PC-3 (cell line): ENCODE results near the gene ZNF92. TPM values are rescaled to one million over a fixed set of nuclear protein-coding genes. Genes with fewer than 3 reads are reported as not detected.
A peak's percentile ranks its signal among the peaks of the same experiment; 100 is the strongest.
"Not testable (repeated sequence)": the region's sequence is repeated elsewhere in the genome, so short reads cannot be mapped to it uniquely, and the experiment has no call there.

Experiments used
- ATAC-seq: fragments of 200-7000 bp; cut with Tn5 transposase; 2 replicates; pipeline ENCODE4 v1.9.1; 2020; ENCODE audit warnings: mild to moderate bottlenecking, moderate library complexity
- BruUV-seq: library from RNA; stranded (reverse); fragments of 400-500 nt; replicated peaks from 2 replicates; lab custom pipeline; 2021; lab: Mats Ljungman, UMichigan
- CTCF ChIA-PET: fragments of 300-600 bp; sonication (Branson Sonifier 250); formaldehyde crosslinking; loops from one replicate; lab custom pipeline; 2022; ENCODE audit warnings: antibody characterized with exemption; lab: Charles Lee
- POLR2A ChIA-PET: fragments of 300-600 bp; sonication (Branson Sonifier 250); formaldehyde crosslinking; loops from one replicate; lab custom pipeline; 2022; ENCODE audit warnings: antibody characterized with exemption; ENCODE audit not compliant: unreplicated experiment; lab: Charles Lee
- DNase-seq: peaks from one replicate; pipeline ENCODE4 v3.0.0-alpha.2; 2015
- H2AFZ ChIP-seq: fragments of 300-600 bp; sonication (generic); 2 replicates; pipeline ENCODE4 v1.6.0; 2016; ENCODE audit warnings: antibody characterized with exemption, low read length
- H3F3A ChIP-seq: fragments of 300-600 bp; sonication (generic); one replicate; pipeline ENCODE4 v1.6.0; 2017; ENCODE audit warnings: antibody characterized with exemption, low read length, control low read depth, mild to moderate bottlenecking; ENCODE audit not compliant: unreplicated experiment
- H3K27ac ChIP-seq: fragments of 300-600 bp; sonication (generic); 2 replicates; pipeline ENCODE4 v1.5.1; 2016; ENCODE audit warnings: mild to moderate bottlenecking, low read length
- H3K27me3 ChIP-seq: fragments of 300-600 bp; sonication (generic); 2 replicates; pipeline ENCODE4 v1.6.1; 2016; ENCODE audit warnings: low read length, mixed read lengths
- H3K36me3 ChIP-seq: fragments of 300-600 bp; sonication (generic); 2 replicates; pipeline ENCODE4 v1.6.1; 2016; ENCODE audit warnings: low read depth, mixed run types, low read length, mixed read lengths
- H3K4me1 ChIP-seq: fragments of 300-600 bp; sonication (generic); 2 replicates; pipeline ENCODE4 v1.5.1; 2016; ENCODE audit warnings: low read length; ENCODE audit not compliant: insufficient read depth
- H3K4me2 ChIP-seq: fragments of 300-600 bp; sonication (generic); 2 replicates; pipeline ENCODE4 v1.6.0; 2016; ENCODE audit warnings: low read length
- H3K4me3 ChIP-seq: fragments of 300-600 bp; sonication (generic); 2 replicates; pipeline ENCODE4 v1.5.1; 2016; ENCODE audit warnings: mild to moderate bottlenecking, low read length, mixed read lengths
- H3K79me2 ChIP-seq: fragments of 300-600 bp; sonication (generic); 2 replicates; pipeline ENCODE4 v1.6.1; 2017; ENCODE audit warnings: low read length, mixed read lengths
- H3K9ac ChIP-seq: fragments of 300-600 bp; sonication (generic); 2 replicates; pipeline ENCODE4 v1.6.0; 2016; ENCODE audit warnings: mild to moderate bottlenecking, low read length
- H3K9me2 ChIP-seq: fragments of 300-600 bp; sonication (generic); replicated peaks from 2 replicates; pipeline ENCODE4 v1.6.1; 2016; ENCODE audit warnings: mixed run types, low read length, mixed read lengths
- H3K9me3 ChIP-seq: fragments of 300-600 bp; sonication (generic); 2 replicates; pipeline ENCODE4 v1.6.1; 2016; ENCODE audit warnings: low read length, mixed read lengths
- H4K20me1 ChIP-seq: fragments of 300-600 bp; sonication (generic); 2 replicates; pipeline ENCODE4 v1.6.1; 2016; ENCODE audit warnings: low read length, mixed read lengths
- CTCF ChIP-seq: fragments of 300-600 bp; sonication (generic); conservative IDR thresholded peaks from 2 replicates; pipeline ENCODE4 v1.5.1; 2017; ENCODE audit warnings: antibody characterized with exemption, low read depth, mild to moderate bottlenecking, low read length
- EZH2 ChIP-seq: fragments of 300-600 bp; sonication (generic); IDR thresholded peaks from one replicate; pipeline ENCODE4 v1.6.1; 2017; ENCODE audit warnings: antibody characterized with exemption, mild to moderate bottlenecking, low read length; ENCODE audit not compliant: unreplicated experiment
- EZH2phosphoT487 ChIP-seq: fragments of 300-600 bp; sonication (generic); IDR thresholded peaks from 2 replicates; pipeline ENCODE4 v1.6.1; 2018; ENCODE audit warnings: mild to moderate bottlenecking, antibody characterized with exemption, low read length, borderline replicate concordance
- intact Hi-C: fragments of 100-400 bp; cut with micrococcal nuclease; formaldehyde crosslinking; loops from 2 replicates; pipeline ENCODE4 v1.9.0; 2023
- total RNA-seq: library from RNA; depleted of rRNA; stranded (reverse); fragments of >200 nt; gene quantifications from 2 replicates; pipeline ENCODE4 v1.2.3, GENCODE V29; 2014

The ZNF92 gene
- total RNA-seq, 1 experiment from 2014 or later, result 7.6 TPM

GRCh38 chr7:65387891-65388290 is 14.2 kb downstream of the ZNF92 start:
- Histone ChIP-seq H3K4me2 (no peak overlapping the region), H3K27me3 (no peaks in the 10 kb centered on the region), H2AFZ (no peak overlapping the region), H3K4me1 (no peaks in the 10 kb centered on the region), H3K9ac (no peak overlapping the region), H3F3A (no peaks in the 10 kb centered on the region), H3K79me2 (peaks cover 76% of the 10 kb centered on the region), H4K20me1 (peaks cover 19% of the 10 kb centered on the region), H3K27ac (no peak overlapping the region), H3K36me3 (peaks cover 35% of the 10 kb centered on the region), H3K9me2 (no peaks in the 10 kb centered on the region), H3K9me3 (no peaks in the 10 kb centered on the region), H3K4me3 (no peak overlapping the region)
- intact Hi-C loops, result no loop called here
- no peak for ATAC-seq
- TF ChIP-seq EZH2 (no peak), CTCF (no peak), EZH2phosphoT487 (no peak)
- ChIA-PET POLR2A (no interaction called here), CTCF (no interaction called here)
- no peak for DNase-seq
- no TSS peak for BruUV-seq

- CTCF ChIA-PET, result no interaction called here
- peaks cover 72% of the 10 kb centered on the region for H3K79me2 ChIP-seq
- POLR2A ChIA-PET, result no interaction called here
- no peak overlapping the region for H3K27ac ChIP-seq
- H3K27me3 ChIP-seq, result no peaks in the 10 kb centered on the region
- BruUV-seq, result no TSS peak
- intact Hi-C loops, result no loop called here
- H3K36me3 ChIP-seq, result peaks cover 50% of the 10 kb centered on the region
- H3K9me3 ChIP-seq, result no peaks in the 10 kb centered on the region
- ATAC-seq (no peak), DNase-seq (no peak)
- no peak overlapping the region for H3K4me2 ChIP-seq
- no peaks in the 10 kb centered on the region for H3K9me2 ChIP-seq
- no peaks in the 10 kb centered on the region for H3F3A ChIP-seq
- no peak overlapping the region for H3K9ac ChIP-seq
- TF ChIP-seq EZH2phosphoT487 (no peak), CTCF (no peak), EZH2 (no peak)
- no peaks in the 10 kb centered on the region for H3K4me1 ChIP-seq
- H3K4me3 ChIP-seq, result no peak overlapping the region
- peaks cover 1% of the 10 kb centered on the region; the same call in 1 of the 2 replicates for H4K20me1 ChIP-seq
- no peak overlapping the region for H2AFZ ChIP-seq
Measured at GRCh38 chr7:65390588-65390987, 16.9 kb downstream of the ZNF92 start.

- Histone ChIP-seq H2AFZ (no peak overlapping the region), H3K36me3 (peaks cover 74% of the 10 kb centered on the region), H3K9ac (no peak overlapping the region), H3F3A (no peaks in the 10 kb centered on the region), H3K9me3 (peaks cover 11% of the 10 kb centered on the region; the same call in 1 of the 2 replicates), H3K9me2 (no peaks in the 10 kb centered on the region), H3K4me1 (no peaks in the 10 kb centered on the region), H3K27ac (no peak overlapping the region), H4K20me1 (no peaks in the 10 kb centered on the region), H3K4me3 (no peak overlapping the region), H3K79me2 (peaks cover 39% of the 10 kb centered on the region), H3K4me2 (no peak overlapping the region), H3K27me3 (no peaks in the 10 kb centered on the region)
- peak; percentile 55 for DNase-seq
- POLR2A ChIA-PET, result no interaction called here
- TF ChIP-seq CTCF (peak; percentile 37; the same call in 1 of the 2 replicates), EZH2phosphoT487 (no peak)
- peak; percentile 69 for ATAC-seq
- CTCF ChIA-PET, result no interaction called here
- no TSS peak for BruUV-seq
- intact Hi-C loops, result no loop called here
Measured at GRCh38 chr7:65397730-65398142, 24.1 kb downstream of the ZNF92 start.

GRCh38 chr7:65398671-65399070 is 25.0 kb downstream of the ZNF92 start:
- H3K27ac ChIP-seq, ATAC-seq, H3K4me1 ChIP-seq, CTCF ChIA-PET, H3K9me2 ChIP-seq, H3K4me2 ChIP-seq, H3F3A ChIP-seq, intact Hi-C loops, POLR2A ChIA-PET, BruUV-seq, H3K9ac ChIP-seq, DNase-seq, H3K27me3 ChIP-seq, H3K4me3 ChIP-seq, H4K20me1 ChIP-seq, H2AFZ ChIP-seq: not testable (repeated sequence)
- Histone ChIP-seq H3K9me3 (peaks cover 17% of the 10 kb centered on the region; the same call in 1 of the 2 replicates), H3K36me3 (peaks cover 72% of the 10 kb centered on the region), H3K79me2 (peaks cover 31% of the 10 kb centered on the region)
